DOHH2 (cell line): ENCODE data around the gene AQP9.

Source experiments
- H3F3A ChIP-seq: fragments of 200-600 bp; sonication (generic), shearing (Covaris generic); 2 replicates; pipeline ENCODE4 v1.6.0; 2016; ENCODE audit warnings: antibody characterized with exemption, mild to moderate bottlenecking; ENCODE audit not compliant: control insufficient read depth, insufficient read depth
- H3K27ac ChIP-seq: fragments of 200-600 bp; sonication (generic); 2 replicates; pipeline ENCODE4 v1.5.1; 2014; ENCODE audit warnings: low read depth, mild to moderate bottlenecking, low read length, moderate library complexity
- H3K27me3 ChIP-seq: fragments of 200-600 bp; sonication (generic); 2 replicates; pipeline ENCODE4 v1.6.1; 2014; ENCODE audit warnings: mild to moderate bottlenecking, low read length, mixed read lengths; ENCODE audit not compliant: control insufficient read depth
- H3K36me3 ChIP-seq: fragments of 200-600 bp; sonication (generic); 2 replicates; pipeline ENCODE4 v1.6.1; 2014; ENCODE audit warnings: mild to moderate bottlenecking, low read length, moderate library complexity, mixed read lengths; ENCODE audit not compliant: control insufficient read depth
- H3K4me1 ChIP-seq: fragments of 200-600 bp; sonication (generic); 2 replicates; pipeline ENCODE4 v1.6.1; 2014; ENCODE audit warnings: mild to moderate bottlenecking, low read length, mixed read lengths; ENCODE audit not compliant: control insufficient read depth
- H3K4me2 ChIP-seq: fragments of 200-600 bp; sonication (generic); 2 replicates; pipeline ENCODE4 v1.6.0; 2014; ENCODE audit warnings: mild to moderate bottlenecking, low read length, moderate library complexity
- H3K4me3 ChIP-seq: fragments of 200-600 bp; sonication (generic); 2 replicates; pipeline ENCODE4 v1.5.1; 2014; ENCODE audit warnings: mild to moderate bottlenecking, low read length, mixed read lengths
- H3K79me2 ChIP-seq: fragments of 200-600 bp; sonication (generic); 2 replicates; pipeline ENCODE4 v1.6.1; 2014; ENCODE audit warnings: mild to moderate bottlenecking, low read length, mixed read lengths; ENCODE audit not compliant: control insufficient read depth
- H3K9me2 ChIP-seq: fragments of 200-600 bp; sonication (generic); replicated peaks from 2 replicates; pipeline ENCODE4 v1.6.1; 2014; ENCODE audit warnings: mild to moderate bottlenecking, low read length, mixed read lengths; ENCODE audit not compliant: control insufficient read depth
- H3K9me3 ChIP-seq: fragments of 200-600 bp; sonication (generic); 2 replicates; pipeline ENCODE4 v1.6.1; 2014; ENCODE audit warnings: antibody characterized with exemption, low read length, mixed read lengths; ENCODE audit not compliant: control insufficient read depth, insufficient read depth
- H4K20me1 ChIP-seq: fragments of 200-600 bp; sonication (generic); 2 replicates; pipeline ENCODE4 v1.6.0; 2014; ENCODE audit warnings: low read depth, mild to moderate bottlenecking, antibody characterized with exemption, low read length, moderate library complexity; ENCODE audit not compliant: control insufficient read depth, insufficient read depth
- CTCF ChIP-seq: fragments of 200-600 bp; sonication (generic); IDR thresholded peaks from one replicate; pipeline ENCODE4 v1.5.1; 2014; ENCODE audit warnings: antibody characterized with exemption, mild to moderate bottlenecking, low read depth, low read length; ENCODE audit not compliant: poor library complexity, severe bottlenecking
- EZH2phosphoT487 ChIP-seq: fragments of 200-600 bp; sonication (generic); IDR thresholded peaks from 2 replicates; pipeline ENCODE4 v1.6.1; 2017; ENCODE audit warnings: borderline replicate concordance, mild to moderate bottlenecking, antibody characterized with exemption, low read length, moderate library complexity, mixed read lengths

AQP9 gene

GRCh38 chr15:58135511-58136174 lies 2.5 kb upstream of the AQP9 start:
- H4K20me1 ChIP-seq = no peaks in the 10 kb centered on the region
- no peak overlapping the region for H3K4me3 ChIP-seq
- peaks cover 4% of the 10 kb centered on the region; the same call in 1 of the 2 replicates for H3K27me3 ChIP-seq
- no peaks in the 10 kb centered on the region for H3K36me3 ChIP-seq
- no peak overlapping the region for H3K4me2 ChIP-seq
- no peaks in the 10 kb centered on the region for H3F3A ChIP-seq
- no peak overlapping the region for H3K27ac ChIP-seq
- no peaks in the 10 kb centered on the region for H3K9me3 ChIP-seq
- H3K4me1 ChIP-seq = no peaks in the 10 kb centered on the region
- H3K79me2 ChIP-seq = no peaks in the 10 kb centered on the region
- no peaks in the 10 kb centered on the region for H3K9me2 ChIP-seq
- TF ChIP-seq EZH2phosphoT487 = no peak

GRCh38 chr15:58136731-58137130 lies 1.4 kb upstream of the AQP9 start:
- Histone ChIP-seq H3F3A (no peaks in the 10 kb centered on the region), H3K27ac (no peak overlapping the region), H3K36me3 (no peaks in the 10 kb centered on the region), H3K4me2 (no peak overlapping the region), H3K9me3 (no peaks in the 10 kb centered on the region), H4K20me1 (no peaks in the 10 kb centered on the region), H3K79me2 (no peaks in the 10 kb centered on the region), H3K4me1 (no peaks in the 10 kb centered on the region), H3K4me3 (no peak overlapping the region), H3K9me2 (no peaks in the 10 kb centered on the region), H3K27me3 (peaks cover 4% of the 10 kb centered on the region; the same call in 1 of the 2 replicates)
- TF ChIP-seq CTCF (no peak), EZH2phosphoT487 (no peak)

- Histone ChIP-seq H3K27ac (no peak overlapping the region), H3K4me1 (no peaks in the 10 kb centered on the region), H3K9me2 (no peaks in the 10 kb centered on the region), H3K27me3 (peaks cover 4% of the 10 kb centered on the region; the same call in 1 of the 2 replicates), H3K79me2 (no peaks in the 10 kb centered on the region), H3K9me3 (no peaks in the 10 kb centered on the region), H3F3A (no peaks in the 10 kb centered on the region), H4K20me1 (no peaks in the 10 kb centered on the region), H3K4me2 (no peak overlapping the region), H3K36me3 (no peaks in the 10 kb centered on the region), H3K4me3 (no peak overlapping the region)
- TF ChIP-seq EZH2phosphoT487 (no peak), CTCF (no peak)
These were observed 495 bp upstream of the AQP9 start for GRCh38 chr15:58137686-58138085.

GRCh38 chr15:58139276-58139988 lies 1.3 kb downstream of the AQP9 start:
- H3K79me2 ChIP-seq = no peaks in the 10 kb centered on the region
- no peaks in the 10 kb centered on the region for H3K36me3 ChIP-seq
- no peak overlapping the region for H3K4me3 ChIP-seq
- H4K20me1 ChIP-seq = no peaks in the 10 kb centered on the region
- H3K4me1 ChIP-seq = no peaks in the 10 kb centered on the region
- no peaks in the 10 kb centered on the region for H3F3A ChIP-seq
- no peak overlapping the region for H3K4me2 ChIP-seq
- H3K27me3 ChIP-seq = peaks cover 4% of the 10 kb centered on the region; the same call in 1 of the 2 replicates
- H3K9me2 ChIP-seq = no peaks in the 10 kb centered on the region
- no peaks in the 10 kb centered on the region for H3K9me3 ChIP-seq
- no peak for TF ChIP-seq CTCF
- no peak for TF ChIP-seq EZH2phosphoT487
- no peak overlapping the region for H3K27ac ChIP-seq
